ENCODE results near the gene TRIM46. TPM values are rescaled to one million over a fixed set of nuclear protein-coding genes. Genes with fewer than 3 reads are reported as not detected.
A peak's percentile ranks its signal among the peaks of the same experiment; 100 is the strongest.

Gene TRIM46
- total and polyA plus RNA-seq, 2 of the 13 experiments (the other 11 are each of a cell fraction or from before 2014, with no cell fraction given) = 0.04 to 0.09 TPM

DNA sequence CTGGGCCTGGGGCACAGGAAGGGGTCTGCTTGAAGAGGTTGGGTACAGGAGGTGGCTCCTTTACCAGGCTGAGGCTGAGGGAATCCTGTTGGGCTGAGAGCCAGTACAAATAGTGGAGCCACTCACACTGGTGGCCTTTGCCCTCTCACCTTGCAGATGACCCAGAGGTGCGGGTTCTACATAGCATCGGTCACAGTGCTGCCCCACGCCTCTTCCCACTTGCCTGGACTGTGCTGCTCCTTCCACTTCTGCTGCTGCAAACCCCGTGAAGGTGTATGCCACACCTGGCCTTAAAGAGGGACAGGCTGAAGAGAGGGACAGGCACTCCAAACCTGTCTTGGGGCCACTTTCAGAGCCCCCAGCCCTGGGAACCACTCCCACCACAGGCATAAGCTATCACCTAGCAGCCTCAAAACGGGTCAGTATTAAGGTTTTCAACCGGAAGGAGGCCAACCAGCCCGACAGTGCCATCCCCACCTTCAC is 39.8 kb upstream of the TRIM46 start (continued):
- no peak for TF ChIP-seq JUN (CRISPR knock-in tag; IDR thresholded peaks at IDR 0.05)
- no peak for TF ChIP-seq HOXA5 (CRISPR knock-in tag; IDR thresholded peaks at IDR 0.05)
- TF ChIP-seq TCF7L2 (IDR thresholded peaks at IDR 0.05; ENCODE audit: low read depth, low read length) = no peak
- TF ChIP-seq ATF7-NPFF (CRISPR knock-in tag; IDR thresholded peaks at IDR 0.05; ENCODE audit: low read depth) = no peak
- TF ChIP-seq RARG (CRISPR knock-in tag; IDR thresholded peaks at IDR 0.05; ENCODE audit: low read depth) = no peak
- TF ChIP-seq BCL6 (CRISPR knock-in tag; IDR thresholded peaks at IDR 0.05) = no peak
- TF ChIP-seq, protein P1, sequence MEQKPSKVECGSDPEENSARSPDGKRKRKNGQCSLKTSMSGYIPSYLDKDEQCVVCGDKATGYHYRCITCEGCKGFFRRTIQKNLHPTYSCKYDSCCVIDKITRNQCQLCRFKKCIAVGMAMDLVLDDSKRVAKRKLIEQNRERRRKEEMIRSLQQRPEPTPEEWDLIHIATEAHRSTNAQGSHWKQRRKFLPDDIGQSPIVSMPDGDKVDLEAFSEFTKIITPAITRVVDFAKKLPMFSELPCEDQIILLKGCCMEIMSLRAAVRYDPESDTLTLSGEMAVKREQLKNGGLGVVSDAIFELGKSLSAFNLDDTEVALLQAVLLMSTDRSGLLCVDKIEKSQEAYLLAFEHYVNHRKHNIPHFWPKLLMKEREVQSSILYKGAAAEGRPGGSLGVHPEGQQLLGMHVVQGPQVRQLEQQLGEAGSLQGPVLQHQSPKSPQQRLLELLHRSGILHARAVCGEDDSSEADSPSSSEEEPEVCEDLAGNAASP (CRISPR knock-in tag; IDR thresholded peaks at IDR 0.05; ENCODE audit: borderline replicate concordance) = no peak; the same call in 1 of the 2 replicates
- TF ChIP-seq NR2F1 (CRISPR knock-in tag; IDR thresholded peaks at IDR 0.05) = peak; percentile 82 to 86
- no peak for TF ChIP-seq ZNF501 (CRISPR knock-in tag; IDR thresholded peaks at IDR 0.05)
- no peak for TF ChIP-seq KMT2A (CRISPR knock-in tag; IDR thresholded peaks at IDR 0.05)
- TF ChIP-seq ZNF552 (CRISPR knock-in tag; IDR thresholded peaks at IDR 0.05; ENCODE audit: borderline replicate concordance) = no peak
- TF ChIP-seq ZNF619 (CRISPR knock-in tag; IDR thresholded peaks at IDR 0.05) = no peak
- TF ChIP-seq ZFP37 (CRISPR knock-in tag; IDR thresholded peaks at IDR 0.05; ENCODE audit: borderline replicate concordance) = no peak
- TF ChIP-seq FOXA1 (IDR thresholded peaks at IDR 0.05) = no peak
- TF ChIP-seq FOXA1 (CRISPR knock-in tag; IDR thresholded peaks at IDR 0.05) = peak; percentile 39; the same call in 1 of the 2 replicates
- peak; percentile 18; the same call in 1 of the 2 replicates for TF ChIP-seq SALL1 (CRISPR knock-in tag; IDR thresholded peaks at IDR 0.05)
- TF ChIP-seq, protein P2, sequence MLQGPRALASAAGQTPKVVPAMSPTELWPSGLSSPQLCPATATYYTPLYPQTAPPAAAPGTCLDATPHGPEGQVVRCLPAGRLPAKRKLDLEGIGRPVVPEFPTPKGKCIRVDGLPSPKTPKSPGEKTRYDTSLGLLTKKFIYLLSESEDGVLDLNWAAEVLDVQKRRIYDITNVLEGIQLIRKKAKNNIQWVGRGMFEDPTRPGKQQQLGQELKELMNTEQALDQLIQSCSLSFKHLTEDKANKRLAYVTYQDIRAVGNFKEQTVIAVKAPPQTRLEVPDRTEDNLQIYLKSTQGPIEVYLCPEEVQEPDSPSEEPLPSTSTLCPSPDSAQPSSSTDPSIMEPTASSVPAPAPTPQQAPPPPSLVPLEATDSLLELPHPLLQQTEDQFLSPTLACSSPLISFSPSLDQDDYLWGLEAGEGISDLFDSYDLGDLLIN (CRISPR knock-in tag; IDR thresholded peaks at IDR 0.05; ENCODE audit: borderline replicate concordance) = no peak
- no peak for TF ChIP-seq ZNF3 (CRISPR knock-in tag; IDR thresholded peaks at IDR 0.05)
- peak; percentile 25 for TF ChIP-seq TEAD3 (CRISPR knock-in tag; optimal IDR thresholded peaks at IDR 0.05; ENCODE audit: borderline replicate concordance)
- TF ChIP-seq, protein P3, sequence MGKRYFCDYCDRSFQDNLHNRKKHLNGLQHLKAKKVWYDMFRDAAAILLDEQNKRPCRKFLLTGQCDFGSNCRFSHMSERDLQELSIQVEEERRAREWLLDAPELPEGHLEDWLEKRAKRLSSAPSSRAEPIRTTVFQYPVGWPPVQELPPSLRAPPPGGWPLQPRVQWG (CRISPR knock-in tag; IDR thresholded peaks at IDR 0.05; ENCODE audit: borderline replicate concordance, low read depth) = no peak
- TF ChIP-seq, protein P4, sequence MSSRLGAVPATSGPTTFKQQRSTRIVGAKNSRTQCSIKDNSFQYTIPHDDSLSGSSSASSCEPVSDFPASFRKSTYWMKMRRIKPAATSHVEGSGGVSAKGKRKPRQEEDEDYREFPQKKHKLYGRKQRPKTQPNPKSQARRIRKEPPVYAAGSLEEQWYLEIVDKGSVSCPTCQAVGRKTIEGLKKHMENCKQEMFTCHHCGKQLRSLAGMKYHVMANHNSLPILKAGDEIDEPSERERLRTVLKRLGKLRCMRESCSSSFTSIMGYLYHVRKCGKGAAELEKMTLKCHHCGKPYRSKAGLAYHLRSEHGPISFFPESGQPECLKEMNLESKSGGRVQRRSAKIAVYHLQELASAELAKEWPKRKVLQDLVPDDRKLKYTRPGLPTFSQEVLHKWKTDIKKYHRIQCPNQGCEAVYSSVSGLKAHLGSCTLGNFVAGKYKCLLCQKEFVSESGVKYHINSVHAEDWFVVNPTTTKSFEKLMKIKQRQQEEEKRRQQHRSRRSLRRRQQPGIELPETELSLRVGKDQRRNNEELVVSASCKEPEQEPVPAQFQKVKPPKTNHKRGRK (CRISPR knock-in tag; IDR thresholded peaks at IDR 0.05) = no peak
- TF ChIP-seq ZNF577 (CRISPR knock-in tag; IDR thresholded peaks at IDR 0.05; ENCODE audit: borderline replicate concordance, low read depth) = no peak
- no peak for TF ChIP-seq ZNF207 (IDR thresholded peaks at IDR 0.05; ENCODE audit: borderline replicate concordance)
- TF ChIP-seq MYC (CRISPR knock-in tag; IDR thresholded peaks at IDR 0.05; ENCODE audit: borderline replicate concordance) = 0 out of 2 replicates have a peak, but pooled peaks have one; percentile 47
- TF ChIP-seq, protein P5, sequence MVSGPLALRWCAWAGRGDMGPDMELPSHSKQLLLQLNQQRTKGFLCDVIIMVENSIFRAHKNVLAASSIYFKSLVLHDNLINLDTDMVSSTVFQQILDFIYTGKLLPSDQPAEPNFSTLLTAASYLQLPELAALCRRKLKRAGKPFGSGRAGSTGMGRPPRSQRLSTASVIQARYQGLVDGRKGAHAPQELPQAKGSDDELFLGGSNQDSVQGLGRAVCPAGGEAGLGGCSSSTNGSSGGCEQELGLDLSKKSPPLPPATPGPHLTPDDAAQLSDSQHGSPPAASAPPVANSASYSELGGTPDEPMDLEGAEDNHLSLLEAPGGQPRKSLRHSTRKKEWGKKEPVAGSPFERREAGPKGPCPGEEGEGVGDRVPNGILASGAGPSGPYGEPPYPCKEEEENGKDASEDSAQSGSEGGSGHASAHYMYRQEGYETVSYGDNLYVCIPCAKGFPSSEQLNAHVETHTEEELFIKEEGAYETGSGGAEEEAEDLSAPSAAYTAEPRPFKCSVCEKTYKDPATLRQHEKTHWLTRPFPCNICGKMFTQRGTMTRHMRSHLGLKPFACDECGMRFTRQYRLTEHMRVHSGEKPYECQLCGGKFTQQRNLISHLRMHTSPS (CRISPR knock-in tag; IDR thresholded peaks at IDR 0.05; ENCODE audit: low read depth) = peak; percentile 69
- TF ChIP-seq ZNF343 (CRISPR knock-in tag; IDR thresholded peaks at IDR 0.05) = no peak
